WTC11 (cell line): Measurements from ENCODE around the gene MMP24.

Experiments
- ATF1 ChIP-seq: sonication (generic); formaldehyde crosslinking; IDR thresholded peaks from 2 replicates; pipeline ENCODE4 v1.8.1; 2023; ENCODE audit warnings: mild to moderate bottlenecking, moderate library complexity, missing genetic modification reagents
- CBFB ChIP-seq: sonication (generic); formaldehyde crosslinking; IDR thresholded peaks from 2 replicates; pipeline ENCODE4 v1.8.1; 2022; ENCODE audit warnings: mild to moderate bottlenecking, low read depth, missing genetic modification reagents
- ESRRA ChIP-seq: sonication (generic); formaldehyde crosslinking; IDR thresholded peaks from 2 replicates; pipeline ENCODE4 v1.8.1; 2022; ENCODE audit warnings: mild to moderate bottlenecking, missing genetic modification reagents, borderline replicate concordance
- IRF2 ChIP-seq: sonication (generic); formaldehyde crosslinking; IDR thresholded peaks from 2 replicates; pipeline ENCODE4 v1.8.0; 2022; ENCODE audit warnings: low read depth, missing genetic modification reagents, borderline replicate concordance
- ZNF263 ChIP-seq: sonication (generic); formaldehyde crosslinking; IDR thresholded peaks from 2 replicates; pipeline ENCODE4 v1.8.1; 2022; ENCODE audit warnings: low read depth, mild to moderate bottlenecking, moderate library complexity, missing genetic modification reagents
- TF ChIP-seq, protein P1 (sequence below): fragments of 200-600 bp; IDR thresholded peaks from 2 replicates; pipeline ENCODE4 v1.8.0; 2022; ENCODE audit warnings: antibody characterized with exemption
- TF ChIP-seq, protein P2 (sequence below): sonication (generic); formaldehyde crosslinking; IDR thresholded peaks from 2 replicates; pipeline ENCODE4 v1.8.0; 2023; ENCODE audit warnings: mild to moderate bottlenecking, missing genetic modification reagents
- TF ChIP-seq, protein P3 (sequence below): sonication (generic); formaldehyde crosslinking; IDR thresholded peaks from 2 replicates; pipeline ENCODE4 v1.8.1; 2022; ENCODE audit warnings: mild to moderate bottlenecking, moderate library complexity, missing genetic modification reagents

DNA sequence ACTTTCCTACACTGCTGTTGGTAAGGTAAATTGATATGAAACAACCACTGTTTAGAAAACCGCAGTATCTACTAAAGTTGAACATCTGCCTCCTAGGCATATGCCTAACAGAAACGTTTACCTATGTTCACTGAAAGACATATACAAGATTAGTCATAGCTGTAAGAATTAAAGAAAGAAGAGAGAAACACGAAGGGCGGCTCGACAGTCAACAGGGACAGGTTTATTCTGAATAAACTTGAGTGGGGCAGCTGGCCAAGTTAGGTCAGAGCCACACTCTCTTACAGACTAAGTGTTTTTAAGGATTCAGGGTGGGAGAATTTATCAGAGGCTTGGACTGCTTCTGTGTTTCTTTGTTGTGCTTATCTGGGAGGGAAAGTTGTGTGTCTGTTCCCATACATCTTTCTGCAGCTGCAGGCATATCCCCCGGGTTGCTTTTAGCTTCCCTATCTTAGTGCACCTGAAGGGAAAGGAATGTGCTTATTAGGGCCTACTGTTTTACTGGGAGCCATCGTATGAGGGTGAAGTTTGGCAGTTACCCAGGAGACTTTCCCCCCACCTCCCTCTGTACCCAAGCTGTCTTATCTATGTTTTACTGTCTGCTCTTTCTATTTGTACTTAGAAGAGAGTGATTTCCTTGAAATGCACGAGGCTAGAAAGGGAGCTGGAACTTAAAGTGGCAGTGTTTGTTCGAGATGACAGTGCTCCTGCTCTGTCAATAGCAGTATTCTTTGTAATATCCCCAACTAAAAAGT lies 34.2 kb upstream of the MMP24 start:
- TF ChIP-seq, protein P1, sequence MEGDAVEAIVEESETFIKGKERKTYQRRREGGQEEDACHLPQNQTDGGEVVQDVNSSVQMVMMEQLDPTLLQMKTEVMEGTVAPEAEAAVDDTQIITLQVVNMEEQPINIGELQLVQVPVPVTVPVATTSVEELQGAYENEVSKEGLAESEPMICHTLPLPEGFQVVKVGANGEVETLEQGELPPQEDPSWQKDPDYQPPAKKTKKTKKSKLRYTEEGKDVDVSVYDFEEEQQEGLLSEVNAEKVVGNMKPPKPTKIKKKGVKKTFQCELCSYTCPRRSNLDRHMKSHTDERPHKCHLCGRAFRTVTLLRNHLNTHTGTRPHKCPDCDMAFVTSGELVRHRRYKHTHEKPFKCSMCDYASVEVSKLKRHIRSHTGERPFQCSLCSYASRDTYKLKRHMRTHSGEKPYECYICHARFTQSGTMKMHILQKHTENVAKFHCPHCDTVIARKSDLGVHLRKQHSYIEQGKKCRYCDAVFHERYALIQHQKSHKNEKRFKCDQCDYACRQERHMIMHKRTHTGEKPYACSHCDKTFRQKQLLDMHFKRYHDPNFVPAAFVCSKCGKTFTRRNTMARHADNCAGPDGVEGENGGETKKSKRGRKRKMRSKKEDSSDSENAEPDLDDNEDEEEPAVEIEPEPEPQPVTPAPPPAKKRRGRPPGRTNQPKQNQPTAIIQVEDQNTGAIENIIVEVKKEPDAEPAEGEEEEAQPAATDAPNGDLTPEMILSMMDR, result no peak
- no peak for TF ChIP-seq IRF2 (CRISPR knock-in tag)
- TF ChIP-seq ESRRA (CRISPR knock-in tag), result no peak
- no peak for TF ChIP-seq CBFB (CRISPR knock-in tag)
- TF ChIP-seq ZNF263 (CRISPR knock-in tag), result no peak
- no peak for TF ChIP-seq ATF1 (CRISPR knock-in tag)
- TF ChIP-seq, protein P2, sequence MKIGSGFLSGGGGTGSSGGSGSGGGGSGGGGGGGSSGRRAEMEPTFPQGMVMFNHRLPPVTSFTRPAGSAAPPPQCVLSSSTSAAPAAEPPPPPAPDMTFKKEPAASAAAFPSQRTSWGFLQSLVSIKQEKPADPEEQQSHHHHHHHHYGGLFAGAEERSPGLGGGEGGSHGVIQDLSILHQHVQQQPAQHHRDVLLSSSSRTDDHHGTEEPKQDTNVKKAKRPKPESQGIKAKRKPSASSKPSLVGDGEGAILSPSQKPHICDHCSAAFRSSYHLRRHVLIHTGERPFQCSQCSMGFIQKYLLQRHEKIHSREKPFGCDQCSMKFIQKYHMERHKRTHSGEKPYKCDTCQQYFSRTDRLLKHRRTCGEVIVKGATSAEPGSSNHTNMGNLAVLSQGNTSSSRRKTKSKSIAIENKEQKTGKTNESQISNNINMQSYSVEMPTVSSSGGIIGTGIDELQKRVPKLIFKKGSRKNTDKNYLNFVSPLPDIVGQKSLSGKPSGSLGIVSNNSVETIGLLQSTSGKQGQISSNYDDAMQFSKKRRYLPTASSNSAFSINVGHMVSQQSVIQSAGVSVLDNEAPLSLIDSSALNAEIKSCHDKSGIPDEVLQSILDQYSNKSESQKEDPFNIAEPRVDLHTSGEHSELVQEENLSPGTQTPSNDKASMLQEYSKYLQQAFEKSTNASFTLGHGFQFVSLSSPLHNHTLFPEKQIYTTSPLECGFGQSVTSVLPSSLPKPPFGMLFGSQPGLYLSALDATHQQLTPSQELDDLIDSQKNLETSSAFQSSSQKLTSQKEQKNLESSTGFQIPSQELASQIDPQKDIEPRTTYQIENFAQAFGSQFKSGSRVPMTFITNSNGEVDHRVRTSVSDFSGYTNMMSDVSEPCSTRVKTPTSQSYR, result no peak
- TF ChIP-seq, protein P3, sequence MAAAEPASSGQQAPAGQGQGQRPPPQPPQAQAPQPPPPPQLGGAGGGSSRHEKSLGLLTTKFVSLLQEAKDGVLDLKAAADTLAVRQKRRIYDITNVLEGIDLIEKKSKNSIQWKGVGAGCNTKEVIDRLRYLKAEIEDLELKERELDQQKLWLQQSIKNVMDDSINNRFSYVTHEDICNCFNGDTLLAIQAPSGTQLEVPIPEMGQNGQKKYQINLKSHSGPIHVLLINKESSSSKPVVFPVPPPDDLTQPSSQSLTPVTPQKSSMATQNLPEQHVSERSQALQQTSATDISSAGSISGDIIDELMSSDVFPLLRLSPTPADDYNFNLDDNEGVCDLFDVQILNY (CRISPR knock-in tag), result no peak
